Type B pancreatic cell (in vitro differentiated cells): Measurements from ENCODE around the gene FNDC8. TPM values are rescaled to one million over a fixed set of nuclear protein-coding genes. Genes with fewer than 3 reads are reported as not detected.

Experiments
- DNase-seq: peaks from one replicate; pipeline ENCODE4 v3.0.0; 2021; ENCODE audit warnings: mixed read lengths; ENCODE audit not compliant: unreplicated experiment; ENCODE audit errors: extremely low spot score
- H3K27ac Mint-ChIP-seq: 2 replicates; pipeline ENCODE4 v1.8.0; 2021; ENCODE audit warnings: mild to moderate bottlenecking, mixed read lengths
- H3K27me3 Mint-ChIP-seq: 2 replicates; pipeline ENCODE4 v1.8.0; 2021; ENCODE audit warnings: mixed read lengths
- H3K36me3 Mint-ChIP-seq: 2 replicates; pipeline ENCODE4 v1.8.0; 2021; ENCODE audit warnings: mixed read lengths
- H3K4me1 Mint-ChIP-seq: one replicate; pipeline ENCODE4 v1.8.0; 2021; ENCODE audit warnings: mixed read lengths; ENCODE audit not compliant: unreplicated experiment
- H3K4me3 Mint-ChIP-seq: 2 replicates; pipeline ENCODE4 v1.8.0; 2021; ENCODE audit warnings: mild to moderate bottlenecking, mixed read lengths
- H3K9me3 Mint-ChIP-seq: 2 replicates; pipeline ENCODE4 v1.8.0; 2021; ENCODE audit warnings: mixed read lengths
- total RNA-seq: library from RNA; stranded (reverse); gene quantifications from 2 replicates; pipeline ENCODE4 v1.2.1, GENCODE V29; 2021; ENCODE audit warnings: low replicate concordance
- TF ChIP-seq, protein P1 (sequence below): fragments of 200-600 bp; sonication (generic); conservative IDR thresholded peaks from 2 replicates; pipeline ENCODE4 v1.5.0; 2021; ENCODE audit warnings: antibody characterized with exemption, mild to moderate bottlenecking

The FNDC8 gene
- total RNA-seq, 1 donor from 2014 or later, result not detected

DNA sequence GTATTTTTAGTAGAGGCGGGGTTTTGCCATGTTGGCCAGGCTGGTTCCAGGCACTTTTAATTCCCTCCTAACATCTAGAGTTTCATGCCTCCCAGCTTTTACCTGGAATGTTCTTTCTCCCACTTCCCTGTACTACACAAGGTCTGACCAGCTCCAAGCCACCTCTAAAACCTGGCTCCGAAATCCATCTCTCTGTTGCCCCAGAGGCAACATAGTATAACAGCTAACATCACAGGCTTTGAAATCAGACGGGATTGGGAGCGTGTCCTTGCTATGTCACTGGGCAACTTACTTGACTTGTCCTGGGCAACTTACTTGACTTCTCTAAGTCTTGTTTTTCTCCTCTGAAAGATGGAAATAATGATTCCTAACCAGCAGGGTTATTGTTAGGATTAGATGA is 41.3 kb downstream of the FNDC8 start:
- Mint-ChIP-seq H3K9me3 (no peaks in the 10 kb centered on the region), H3K36me3 (no peaks in the 10 kb centered on the region), H3K27ac (no peak overlapping the region), H3K4me3 (no peak overlapping the region), H3K27me3 (peaks cover 19% of the 10 kb centered on the region), H3K4me1 (no peaks in the 10 kb centered on the region)
- TF ChIP-seq, protein P1, sequence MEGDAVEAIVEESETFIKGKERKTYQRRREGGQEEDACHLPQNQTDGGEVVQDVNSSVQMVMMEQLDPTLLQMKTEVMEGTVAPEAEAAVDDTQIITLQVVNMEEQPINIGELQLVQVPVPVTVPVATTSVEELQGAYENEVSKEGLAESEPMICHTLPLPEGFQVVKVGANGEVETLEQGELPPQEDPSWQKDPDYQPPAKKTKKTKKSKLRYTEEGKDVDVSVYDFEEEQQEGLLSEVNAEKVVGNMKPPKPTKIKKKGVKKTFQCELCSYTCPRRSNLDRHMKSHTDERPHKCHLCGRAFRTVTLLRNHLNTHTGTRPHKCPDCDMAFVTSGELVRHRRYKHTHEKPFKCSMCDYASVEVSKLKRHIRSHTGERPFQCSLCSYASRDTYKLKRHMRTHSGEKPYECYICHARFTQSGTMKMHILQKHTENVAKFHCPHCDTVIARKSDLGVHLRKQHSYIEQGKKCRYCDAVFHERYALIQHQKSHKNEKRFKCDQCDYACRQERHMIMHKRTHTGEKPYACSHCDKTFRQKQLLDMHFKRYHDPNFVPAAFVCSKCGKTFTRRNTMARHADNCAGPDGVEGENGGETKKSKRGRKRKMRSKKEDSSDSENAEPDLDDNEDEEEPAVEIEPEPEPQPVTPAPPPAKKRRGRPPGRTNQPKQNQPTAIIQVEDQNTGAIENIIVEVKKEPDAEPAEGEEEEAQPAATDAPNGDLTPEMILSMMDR, result no peak
- DNase-seq, result no peak

DNA sequence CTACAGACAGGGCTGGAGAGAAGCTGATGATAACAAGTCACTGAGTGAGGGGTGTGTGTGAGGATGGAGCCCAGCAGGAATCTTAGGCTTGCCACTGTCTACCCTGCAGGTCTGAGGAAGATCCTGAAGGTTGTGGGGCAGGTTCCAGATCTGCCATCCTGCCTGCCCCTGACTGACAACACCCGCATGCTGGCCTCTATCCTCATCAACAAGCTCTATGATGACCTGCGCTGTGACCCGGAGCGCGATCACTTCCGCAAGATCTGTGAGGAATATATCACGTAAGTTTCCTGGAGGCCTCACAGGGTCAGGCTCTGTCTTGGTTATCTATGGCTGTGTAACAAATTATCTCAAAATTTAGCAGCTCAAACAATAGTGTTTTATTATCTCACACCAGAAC is 42.5 kb downstream of the FNDC8 start:
- Mint-ChIP-seq H3K9me3 (no peaks in the 10 kb centered on the region), H3K4me3 (no peak overlapping the region), H3K27ac (no peak overlapping the region), H3K4me1 (no peaks in the 10 kb centered on the region), H3K36me3 (no peaks in the 10 kb centered on the region), H3K27me3 (peaks cover 15% of the 10 kb centered on the region)
- TF ChIP-seq, protein P1, result no peak
- DNase-seq, result no peak

DNA sequence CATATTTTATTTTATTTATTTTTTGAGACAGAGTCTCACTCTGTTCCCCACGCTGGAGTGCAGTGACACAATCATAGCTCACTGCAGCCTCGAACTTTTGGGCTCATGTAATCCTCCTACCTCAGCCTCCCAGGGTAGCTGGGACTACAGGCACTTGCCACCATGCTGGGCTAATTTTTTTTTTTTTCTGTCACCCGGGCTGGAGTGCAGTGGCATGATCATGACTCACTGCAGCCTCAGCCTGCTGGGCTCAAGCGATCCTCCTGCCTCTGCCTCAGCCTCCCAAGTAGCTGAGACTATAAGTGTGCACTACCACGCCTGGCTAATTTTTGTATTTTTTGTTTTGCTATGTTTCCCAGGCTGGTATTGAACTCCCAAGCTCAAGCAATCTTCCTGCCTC is 43.3 kb downstream of the FNDC8 start:
- Mint-ChIP-seq H3K36me3 (no peaks in the 10 kb centered on the region), H3K27ac (no peak overlapping the region), H3K4me3 (no peak overlapping the region), H3K9me3 (no peaks in the 10 kb centered on the region), H3K4me1 (no peaks in the 10 kb centered on the region), H3K27me3 (peaks cover 15% of the 10 kb centered on the region)
- DNase-seq, result no peak
- TF ChIP-seq, protein P1, result no peak

DNA sequence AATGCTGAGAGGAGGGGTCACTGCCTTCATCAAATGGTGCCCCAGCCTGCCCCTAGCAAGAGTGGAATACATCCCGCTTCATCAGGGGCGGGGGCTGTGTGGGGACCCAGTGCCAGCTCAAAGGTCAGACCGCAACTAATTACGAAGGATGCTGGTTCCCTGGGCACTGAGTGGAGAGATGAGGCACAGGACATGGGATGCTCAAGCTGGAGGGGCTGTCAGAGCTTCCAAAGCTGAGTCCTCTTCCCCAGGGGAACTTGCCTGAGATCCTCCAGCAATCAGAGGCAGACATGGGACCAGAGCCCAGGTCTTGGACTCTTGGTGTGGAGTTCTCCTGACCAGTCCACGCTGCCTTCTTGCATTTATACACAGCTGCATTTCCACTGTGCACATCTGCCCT is 45.1 kb downstream of the FNDC8 start:
- H3K4me3 Mint-ChIP-seq, result no peak overlapping the region
- peaks cover 7% of the 10 kb centered on the region for H3K27me3 Mint-ChIP-seq
- H3K4me1 Mint-ChIP-seq, result no peaks in the 10 kb centered on the region
- no peak for DNase-seq
- no peak overlapping the region for H3K27ac Mint-ChIP-seq
- no peaks in the 10 kb centered on the region for H3K36me3 Mint-ChIP-seq
- H3K9me3 Mint-ChIP-seq, result no peaks in the 10 kb centered on the region
- TF ChIP-seq, protein P1, result no peak

DNA sequence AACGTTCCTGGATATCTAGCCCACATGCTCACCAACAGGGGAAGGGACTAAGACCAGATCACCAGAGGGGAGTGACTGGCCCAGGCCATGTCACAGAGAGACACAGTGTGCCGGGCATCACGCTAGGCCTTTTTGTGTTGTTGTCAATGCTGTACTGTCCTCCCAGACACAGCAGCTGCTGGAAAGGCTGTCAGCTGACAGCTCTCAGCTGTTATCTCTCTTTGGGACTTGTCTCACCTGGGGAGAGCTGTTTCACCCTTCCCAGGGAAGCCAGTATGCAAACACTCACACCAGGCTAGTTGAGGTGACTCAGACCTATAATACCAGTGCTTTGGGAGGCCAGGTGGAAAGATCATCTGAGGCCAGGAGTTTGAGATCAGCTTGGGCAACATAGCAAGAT is 45.6 kb downstream of the FNDC8 start:
- TF ChIP-seq, protein P1, result no peak
- H3K4me1 Mint-ChIP-seq, result no peaks in the 10 kb centered on the region
- DNase-seq, result no peak
- H3K4me3 Mint-ChIP-seq, result no peak overlapping the region
- H3K36me3 Mint-ChIP-seq, result no peaks in the 10 kb centered on the region
- H3K27ac Mint-ChIP-seq, result no peak overlapping the region
- H3K27me3 Mint-ChIP-seq, result peaks cover 5% of the 10 kb centered on the region
- H3K9me3 Mint-ChIP-seq, result no peaks in the 10 kb centered on the region

DNA sequence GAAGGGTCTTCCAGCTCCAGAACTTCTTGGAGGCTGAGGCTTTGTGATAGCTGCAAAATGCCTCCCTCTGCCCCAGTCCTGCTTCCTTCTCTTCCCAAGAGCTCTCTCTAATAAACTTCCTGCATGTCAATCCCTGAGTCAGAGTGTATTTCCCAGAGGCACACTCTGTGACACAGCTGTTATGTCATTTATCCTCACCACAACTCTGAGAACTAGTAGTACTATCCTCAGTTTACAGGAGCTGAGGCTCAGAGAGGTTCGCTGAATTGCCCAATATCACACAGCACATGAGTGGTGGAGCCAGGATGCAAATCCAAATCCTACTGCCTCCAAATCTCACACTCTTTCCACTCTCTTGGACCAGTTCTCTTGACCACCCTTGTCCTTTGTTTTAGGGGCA is 46.3 kb downstream of the FNDC8 start:
- DNase-seq, result no peak
- Mint-ChIP-seq H3K9me3 (no peaks in the 10 kb centered on the region), H3K36me3 (no peaks in the 10 kb centered on the region), H3K4me3 (no peak overlapping the region), H3K27me3 (peaks cover 4% of the 10 kb centered on the region), H3K4me1 (no peaks in the 10 kb centered on the region), H3K27ac (no peak overlapping the region)
- TF ChIP-seq, protein P1, result no peak
